TTC549 (cell line): ENCODE measurements around the gene SLC34A3.

ENCODE experiments used
- FAIRE-seq: peaks from 2 replicates; lab custom pipeline; 2012; peaks lifted over from hg19 to GRCh38; lab: Jason Lieb, UNC

The SLC34A3 gene

GRCh38 chr9:137276473-137277328 lies 46.0 kb downstream of the SLC34A3 start:
- no peak for FAIRE-seq

GRCh38 chr9:137277329-137278041 lies 46.8 kb downstream of the SLC34A3 start, which contains the start of gene TOR4A:
TSS of gene TOR4A (plus strand) at chr9:137277726. CDS start at chr9:137278690, 964 bp downstream.
- FAIRE-seq = no peak

- FAIRE-seq = no peak
These were observed 47.5 kb downstream of the SLC34A3 start for GRCh38 chr9:137278061-137278701.

- FAIRE-seq = no peak
These were observed 48.3 kb downstream of the SLC34A3 start for GRCh38 chr9:137278721-137279711.

GRCh38 chr9:137279741-137280473 lies 49.2 kb downstream of the SLC34A3 start:
- FAIRE-seq = no peak

- no peak for FAIRE-seq
These were observed 50.0 kb downstream of the SLC34A3 start for GRCh38 chr9:137280474-137281344.

GRCh38 chr9:137281345-137282116 lies 50.8 kb downstream of the SLC34A3 start:
- FAIRE-seq = no peak
